H7 (cell line): Measurements from ENCODE around the gene SEC61A2. TPM values are rescaled to one million over a fixed set of nuclear protein-coding genes. Genes with fewer than 3 reads are reported as not detected.

Experiments used
- DNase-seq: peaks from one replicate; pipeline ENCODE4 v3.0.0; 2012
- H3K27me3 ChIP-seq: 2 replicates; pipeline ENCODE4 v1.6.0; 2011; ENCODE audit warnings: mild to moderate bottlenecking, low read length; ENCODE audit not compliant: control insufficient read depth, insufficient read depth
- H3K36me3 ChIP-seq: replicated peaks from 2 replicates; pipeline ENCODE4 v1.5.1; 2011; ENCODE audit warnings: low read length; ENCODE audit not compliant: control insufficient read depth, insufficient read depth
- H3K4me3 ChIP-seq: 2 replicates; pipeline ENCODE4 v1.5.1; 2011; ENCODE audit warnings: low read depth, mild to moderate bottlenecking, control low read depth, low read length, moderate library complexity; ENCODE audit not compliant: insufficient read depth
- total RNA-seq: library from RNA; depleted of rRNA; stranded (reverse); fragments of >200 nt; shearing (Covaris generic); gene quantifications from 2 replicates; pipeline ENCODE4 v1.2.3, GENCODE V29; 2014

Gene SEC61A2
- total RNA-seq, 1 experiment from 2014 or later, result 11.0 TPM

GRCh38 chr10:12179606-12180170, 50.2 kb downstream of the SEC61A2 start:
- Histone ChIP-seq H3K27me3 (no peaks in the 10 kb centered on the region), H3K36me3 (peaks cover 8% of the 10 kb centered on the region), H3K4me3 (no peak overlapping the region)
- no peak for DNase-seq

DNA sequence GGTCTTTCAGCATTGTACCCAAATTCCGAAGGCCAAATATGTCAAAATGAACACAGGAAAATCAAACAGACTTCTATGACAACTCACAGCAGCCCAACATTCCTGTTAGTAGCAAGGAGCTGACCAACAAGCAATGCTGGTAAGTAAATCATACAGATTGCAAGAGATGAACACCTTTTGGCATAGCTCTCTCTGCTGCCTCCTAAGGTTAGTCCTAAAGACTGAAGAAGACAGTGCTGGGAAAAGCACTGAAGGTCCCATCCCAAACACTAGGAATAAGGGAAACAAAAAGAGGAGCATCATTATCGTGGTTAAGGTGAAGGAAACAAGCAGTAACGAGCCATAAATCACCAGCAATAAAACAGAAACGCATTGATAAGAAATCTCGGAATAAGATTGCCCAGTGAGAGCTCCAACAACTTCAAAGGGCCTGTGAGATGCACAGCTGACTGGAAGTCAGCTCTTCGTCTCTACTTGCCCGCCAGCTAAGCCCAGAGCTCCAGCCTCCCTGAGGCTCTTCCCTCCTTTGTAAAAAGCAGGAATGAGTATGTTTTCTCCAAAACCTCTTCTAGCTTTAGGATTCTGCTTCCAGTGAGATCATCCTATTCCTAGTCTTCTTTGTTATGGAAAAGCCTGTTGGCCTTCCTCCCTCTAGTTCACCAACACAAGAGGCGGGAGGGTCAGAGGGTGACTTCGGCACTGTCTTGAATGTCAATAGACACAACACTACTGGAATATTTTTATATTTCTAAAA, 50.9 kb downstream of the SEC61A2 start:
- H3K36me3 ChIP-seq, result peaks cover 11% of the 10 kb centered on the region
- no peak overlapping the region for H3K4me3 ChIP-seq

DNA sequence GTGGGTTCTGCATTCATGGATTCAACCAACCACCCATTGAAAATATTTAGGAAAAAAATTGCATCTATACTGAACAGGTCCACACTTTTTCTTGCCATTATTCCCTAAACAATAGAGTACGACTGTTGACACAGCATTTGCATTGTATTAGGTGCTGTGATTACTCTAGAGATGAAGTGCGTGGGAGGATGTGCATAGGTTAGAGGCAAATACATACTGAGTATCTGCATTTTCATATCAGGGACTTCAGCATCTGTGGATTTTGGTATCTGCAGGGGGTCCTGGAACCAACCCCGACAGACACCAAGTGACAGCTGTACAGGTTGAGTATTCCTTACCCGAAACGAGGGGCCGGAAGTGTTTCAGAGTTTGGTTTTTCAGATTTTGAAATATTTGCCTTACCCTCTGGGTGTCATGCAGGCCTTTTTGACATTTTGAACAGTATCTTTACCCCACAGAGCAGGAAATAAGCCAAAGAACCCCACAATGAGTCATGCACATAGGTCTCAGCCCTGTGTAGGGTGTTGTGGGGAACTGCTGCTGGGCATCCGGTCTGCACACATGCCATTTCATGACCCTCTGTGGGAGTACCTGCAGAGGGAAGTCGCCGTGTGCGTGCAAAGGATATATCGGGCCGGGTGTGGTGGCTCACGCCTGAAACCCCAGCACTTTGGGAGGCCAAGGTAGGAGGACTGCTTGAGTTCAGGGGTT, 51.7 kb downstream of the SEC61A2 start:
- Histone ChIP-seq H3K36me3 (peaks cover 16% of the 10 kb centered on the region), H3K27me3 (no peaks in the 10 kb centered on the region), H3K4me3 (no peak overlapping the region)
- no peak for DNase-seq

More for the DNA sequence above, 50.9 kb downstream of the SEC61A2 start:
- H3K27me3 ChIP-seq, result no peaks in the 10 kb centered on the region
- DNase-seq, result peak; percentile 70

DNA sequence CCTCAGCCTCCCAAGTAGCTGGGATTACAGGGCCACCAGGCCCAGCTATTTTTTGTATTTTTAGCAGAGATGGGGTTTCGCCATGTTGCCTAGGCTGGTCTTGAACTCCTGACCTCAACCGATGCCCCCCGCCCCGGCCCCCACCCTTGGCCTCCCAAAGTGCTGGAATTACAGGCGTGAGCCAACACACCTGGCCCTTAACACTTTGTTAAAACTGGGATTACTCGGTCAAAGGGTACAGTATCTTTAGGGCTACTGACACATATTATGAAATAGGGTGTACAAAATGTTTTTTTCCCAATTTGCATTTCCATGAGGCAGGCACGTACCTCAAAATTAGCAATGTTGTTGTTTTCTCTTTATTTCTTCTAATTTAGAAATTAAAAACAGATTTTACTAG, 54.7 kb downstream of the SEC61A2 start:
- H3K27me3 ChIP-seq, result no peaks in the 10 kb centered on the region
- DNase-seq, result no peak
- H3K36me3 ChIP-seq, result peaks cover 10% of the 10 kb centered on the region
- no peak overlapping the region for H3K4me3 ChIP-seq

DNA sequence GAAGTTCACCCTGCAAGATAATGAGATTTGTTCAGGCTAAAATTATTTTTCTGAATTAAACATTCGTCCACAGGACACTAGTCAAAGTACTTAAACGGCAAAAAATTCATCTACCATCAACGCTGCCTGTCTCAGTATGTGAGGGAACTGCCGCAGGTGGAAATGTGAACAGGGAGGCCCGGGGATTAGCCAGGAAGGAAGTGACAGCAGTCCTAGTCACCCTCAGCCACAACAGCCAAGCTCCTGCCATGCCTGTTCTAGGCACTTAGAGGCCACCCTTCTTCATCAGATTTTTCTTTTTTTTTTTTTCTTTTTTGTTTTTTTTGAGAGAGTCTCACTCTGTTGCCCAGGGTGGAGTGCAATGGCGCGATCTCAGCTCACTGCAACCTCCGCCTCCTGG, 56.8 kb downstream of the SEC61A2 start:
- Histone ChIP-seq H3K27me3 (no peaks in the 10 kb centered on the region), H3K36me3 (peaks cover 10% of the 10 kb centered on the region), H3K4me3 (no peak overlapping the region)
- DNase-seq, result no peak

GRCh38 chr10:12187321-12187905, 57.9 kb downstream of the SEC61A2 start:
- Histone ChIP-seq H3K36me3 (peaks cover 10% of the 10 kb centered on the region), H3K27me3 (no peaks in the 10 kb centered on the region), H3K4me3 (no peak overlapping the region)
- no peak for DNase-seq

GRCh38 chr10:12188656-12189055, 59.2 kb downstream of the SEC61A2 start:
- H3K4me3 ChIP-seq, result no peak overlapping the region
- H3K36me3 ChIP-seq, result peaks cover 12% of the 10 kb centered on the region
- no peaks in the 10 kb centered on the region for H3K27me3 ChIP-seq
- no peak for DNase-seq

- H3K36me3 ChIP-seq, result peaks cover 12% of the 10 kb centered on the region
- no peak for DNase-seq
- no peaks in the 10 kb centered on the region for H3K27me3 ChIP-seq
These were observed 59.9 kb downstream of the SEC61A2 start for GRCh38 chr10:12189426-12189825.

DNA sequence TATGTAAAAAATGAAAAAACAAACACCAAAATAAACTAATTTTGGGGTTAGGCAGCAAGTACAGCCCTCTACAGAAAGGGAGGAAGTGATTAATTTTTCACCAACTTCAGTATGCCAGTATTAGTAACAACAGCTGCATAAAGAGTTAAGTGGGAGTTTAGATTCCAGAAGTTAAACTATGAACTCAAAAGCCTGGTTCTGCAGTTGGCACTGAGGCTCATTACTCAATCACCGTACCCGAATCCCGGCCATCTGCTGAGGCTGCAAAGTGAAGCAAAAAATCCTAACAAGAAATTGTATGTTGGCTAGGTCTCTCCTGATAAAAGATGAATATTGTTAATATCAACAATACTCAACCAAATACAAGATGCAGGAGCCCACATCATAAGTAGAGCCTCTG, 62.2 kb downstream of the SEC61A2 start:
- H3K4me3 ChIP-seq, result no peak overlapping the region
- no peaks in the 10 kb centered on the region for H3K27me3 ChIP-seq
- no peak for DNase-seq
- peaks cover 2% of the 10 kb centered on the region; the same call in 1 of the 2 replicates for H3K36me3 ChIP-seq

More at GRCh38 chr10:12189426-12189825, 59.9 kb downstream of the SEC61A2 start:
- no peak overlapping the region for H3K4me3 ChIP-seq

- H3K36me3 ChIP-seq, result peaks cover 2% of the 10 kb centered on the region; the same call in 1 of the 2 replicates
- H3K4me3 ChIP-seq, result no peak overlapping the region
- no peak for DNase-seq
These were observed 63.7 kb downstream of the SEC61A2 start for GRCh38 chr10:12193193-12193592.

GRCh38 chr10:12194752-12195271, 65.3 kb downstream of the SEC61A2 start:
- H3K27me3 ChIP-seq, result no peaks in the 10 kb centered on the region
- H3K4me3 ChIP-seq, result peak overlapping the region; percentile 90
- peaks cover 4% of the 10 kb centered on the region for H3K36me3 ChIP-seq
- peak; percentile 51 for DNase-seq

More at GRCh38 chr10:12193193-12193592, 63.7 kb downstream of the SEC61A2 start:
- no peaks in the 10 kb centered on the region for H3K27me3 ChIP-seq

GRCh38 chr10:12195281-12195602, 65.8 kb downstream of the SEC61A2 start:
- Histone ChIP-seq H3K36me3 (peaks cover 4% of the 10 kb centered on the region), H3K4me3 (peak overlapping the region; percentile 90), H3K27me3 (no peaks in the 10 kb centered on the region)
- peak; percentile 57 for DNase-seq

- DNase-seq, result peak; percentile 91
- Histone ChIP-seq H3K36me3 (peaks cover 5% of the 10 kb centered on the region), H3K4me3 (peak within 1 kb of the TSS; percentile 90), H3K27me3 (no peaks in the 10 kb centered on the region)
These were observed 66.4 kb downstream of the SEC61A2 start, which contains the start of the genes CDC123 and NUDT5 for GRCh38 chr10:12195603-12196506. CDC123 (plus strand) TSS chr10:12196188; CDS start chr10:12196246, 58 bp downstream. NUDT5 (minus strand) TSS chr10:12195891; CDS start chr10:12186291, 9,600 bp downstream.
